HG03060 (cell line): ENCODE results near the gene GLP1R.

Experiments
- ATAC-seq: cut with Tn5 transposase; IDR thresholded peaks from one replicate; pipeline ENCODE4 v1.9.1; 2021; ENCODE audit warnings: low read depth, moderate number of reproducible peaks; ENCODE audit not compliant: unreplicated experiment

The GLP1R gene

GRCh38 chr6:39041072-39041471, 7.5 kb upstream of the GLP1R start:
- ATAC-seq = no peak

- ATAC-seq = no peak
Measured at GRCh38 chr6:39043776-39044175, 4.8 kb upstream of the GLP1R start.

DNA sequence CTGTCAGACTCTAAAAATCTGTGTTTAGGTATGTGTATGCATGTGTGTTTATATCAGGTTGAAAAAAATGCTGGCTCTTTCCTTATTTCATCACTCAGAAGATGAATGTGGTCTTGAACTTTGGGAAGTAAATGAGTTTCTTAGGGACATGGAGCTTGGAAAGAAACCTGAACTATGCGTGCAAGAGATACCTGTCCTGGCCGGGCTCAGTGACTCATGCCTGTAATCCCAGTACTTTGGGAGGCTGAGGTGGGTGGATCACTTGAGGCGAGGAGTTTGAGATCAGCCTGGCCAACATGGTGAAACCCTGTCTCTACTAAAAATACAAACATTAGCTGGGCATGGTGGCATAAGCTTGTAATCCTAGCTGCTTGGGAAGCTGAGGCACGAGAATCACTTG, 4.4 kb upstream of the GLP1R start:
- ATAC-seq = no peak

DNA sequence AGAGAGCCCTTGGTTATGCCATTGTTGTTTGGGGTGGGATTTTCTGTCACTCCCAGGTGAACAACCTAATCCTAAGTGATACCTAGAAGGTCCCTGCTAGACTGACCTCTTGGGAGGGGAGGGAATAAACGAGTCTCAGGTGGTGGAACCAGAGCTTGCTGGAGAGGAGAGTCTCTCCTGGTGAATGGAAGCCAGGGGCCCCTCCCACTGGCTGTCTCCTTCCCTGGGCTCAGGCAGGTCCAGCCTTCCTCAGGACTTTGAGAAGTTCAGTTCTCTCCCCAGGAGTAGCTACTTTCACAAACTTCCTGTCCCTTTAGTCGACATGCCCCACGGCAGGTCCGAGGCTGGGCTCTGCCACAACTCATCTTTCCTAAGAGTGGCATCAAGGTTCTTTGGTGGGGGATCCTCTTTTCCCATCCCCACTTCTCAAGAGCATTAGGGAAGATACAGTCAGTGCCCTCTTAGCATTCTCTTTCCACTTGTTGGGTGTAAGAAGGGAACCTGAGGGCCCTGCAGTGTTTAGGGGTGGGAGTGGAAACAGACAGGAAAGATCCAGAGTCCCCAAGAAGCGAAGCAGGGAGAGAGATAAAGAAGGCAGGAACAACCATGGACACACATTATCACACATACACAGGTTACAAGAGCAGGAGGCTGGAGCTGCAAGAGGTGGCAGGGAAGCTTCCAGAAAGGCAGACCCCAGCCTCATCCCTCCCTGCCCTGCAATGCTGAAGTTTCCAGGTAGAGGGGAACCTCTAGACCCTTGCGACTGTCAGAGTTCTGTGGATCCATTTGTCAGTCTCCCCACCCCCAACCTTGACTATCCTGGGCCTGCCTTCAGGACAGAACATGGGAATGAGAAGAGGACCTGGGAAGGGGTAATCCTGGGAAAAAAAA, 900 bp upstream of the GLP1R start:
- ATAC-seq = no peak

GRCh38 chr6:39049575-39050283, 1.1 kb downstream of the GLP1R start:
- no peak for ATAC-seq

DNA sequence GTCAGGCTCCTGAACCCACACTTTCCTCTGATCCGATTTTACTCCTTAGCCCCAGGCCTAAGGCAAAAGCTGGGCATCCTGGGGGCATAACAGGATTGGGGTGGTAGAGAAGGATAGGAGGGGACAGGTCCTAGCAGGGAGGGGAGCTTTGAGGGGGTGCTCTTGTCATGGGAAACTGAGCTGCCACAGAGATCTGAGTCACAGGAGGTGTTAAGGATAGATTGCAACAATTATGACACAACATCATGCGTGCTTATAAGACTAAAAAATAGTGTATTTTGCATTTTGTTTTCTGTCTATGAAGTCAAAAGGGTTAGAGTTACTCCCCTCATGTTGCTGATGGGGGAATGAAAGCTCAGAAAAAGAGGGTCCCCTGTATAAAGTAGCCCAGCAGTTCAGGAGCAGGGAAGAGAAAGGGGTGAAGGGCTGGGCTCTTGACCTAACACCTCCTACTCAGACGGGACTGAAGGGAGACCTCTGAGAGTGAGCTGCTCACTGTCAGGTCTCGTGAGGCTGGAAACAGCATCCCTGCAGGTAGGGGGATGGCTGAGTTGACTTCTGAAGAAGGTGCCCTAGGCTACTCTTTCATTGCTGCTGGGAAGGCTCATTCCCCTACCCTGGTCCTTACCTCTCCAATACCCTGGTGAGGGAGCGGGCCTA, 2.0 kb downstream of the GLP1R start:
- no peak for ATAC-seq

DNA sequence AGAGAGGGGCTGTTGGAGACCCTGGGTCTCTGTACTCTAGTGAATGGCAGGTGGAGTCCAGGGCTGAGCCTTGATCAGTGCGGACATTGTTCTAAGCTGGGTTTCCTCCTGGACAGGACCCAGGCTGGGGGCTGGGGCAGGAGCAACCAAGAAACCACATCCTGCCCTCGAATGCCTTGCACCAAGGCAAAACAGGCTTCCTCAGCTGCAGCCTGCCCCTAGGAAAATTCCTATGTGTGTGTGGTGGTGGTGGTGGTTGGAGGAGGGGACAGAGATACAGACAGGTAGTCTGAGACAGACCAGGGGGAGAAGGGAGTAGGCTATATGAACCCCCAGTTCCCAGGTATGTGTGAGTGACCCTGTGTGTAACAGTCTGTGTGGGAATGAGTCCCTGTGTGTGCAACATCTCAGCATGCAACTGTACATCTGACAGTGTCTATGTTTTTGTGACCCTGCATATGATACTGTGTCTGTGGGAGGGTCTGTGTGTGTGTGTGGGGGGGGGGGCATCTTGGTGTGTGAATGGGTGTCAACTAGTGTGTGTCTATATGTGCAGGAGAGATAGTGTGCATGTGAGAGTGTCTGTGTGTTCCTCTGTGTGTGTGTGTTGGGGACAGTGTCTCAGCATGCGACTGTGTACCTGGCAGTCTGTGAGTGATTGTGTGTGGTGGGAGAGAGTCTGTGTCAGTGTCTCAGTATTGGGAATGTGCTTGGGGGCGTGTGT, 3.0 kb downstream of the GLP1R start:
- no peak for ATAC-seq

DNA sequence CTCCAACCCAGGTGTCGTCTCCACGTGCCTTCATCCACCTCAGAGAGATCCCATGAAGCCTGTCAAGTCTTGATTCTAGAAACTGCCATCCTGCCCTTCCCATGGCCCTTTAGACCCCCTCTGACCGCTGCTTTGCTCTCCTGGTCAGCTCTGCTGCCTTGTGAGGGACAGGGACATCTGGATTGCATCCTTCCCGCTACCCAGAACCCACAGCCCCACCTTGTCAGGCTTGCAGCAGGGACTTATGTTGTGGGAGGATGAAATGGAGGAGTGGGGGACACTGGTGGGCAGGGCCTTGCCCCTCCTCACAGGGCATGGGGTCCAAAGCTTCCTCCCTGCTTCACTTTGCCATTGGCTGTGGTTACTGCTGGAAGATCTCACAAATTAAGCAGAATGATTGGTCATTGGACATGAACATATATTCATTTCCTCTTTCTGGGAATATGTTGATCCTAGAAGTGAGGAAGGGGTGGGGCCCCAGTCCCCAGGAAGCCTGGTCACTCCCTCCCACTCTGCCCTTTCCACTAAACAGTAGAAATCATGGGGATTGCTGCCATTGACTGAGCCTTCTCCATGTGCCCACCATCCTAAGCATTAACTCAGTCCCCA, 4.5 kb downstream of the GLP1R start:
- no peak for ATAC-seq

DNA sequence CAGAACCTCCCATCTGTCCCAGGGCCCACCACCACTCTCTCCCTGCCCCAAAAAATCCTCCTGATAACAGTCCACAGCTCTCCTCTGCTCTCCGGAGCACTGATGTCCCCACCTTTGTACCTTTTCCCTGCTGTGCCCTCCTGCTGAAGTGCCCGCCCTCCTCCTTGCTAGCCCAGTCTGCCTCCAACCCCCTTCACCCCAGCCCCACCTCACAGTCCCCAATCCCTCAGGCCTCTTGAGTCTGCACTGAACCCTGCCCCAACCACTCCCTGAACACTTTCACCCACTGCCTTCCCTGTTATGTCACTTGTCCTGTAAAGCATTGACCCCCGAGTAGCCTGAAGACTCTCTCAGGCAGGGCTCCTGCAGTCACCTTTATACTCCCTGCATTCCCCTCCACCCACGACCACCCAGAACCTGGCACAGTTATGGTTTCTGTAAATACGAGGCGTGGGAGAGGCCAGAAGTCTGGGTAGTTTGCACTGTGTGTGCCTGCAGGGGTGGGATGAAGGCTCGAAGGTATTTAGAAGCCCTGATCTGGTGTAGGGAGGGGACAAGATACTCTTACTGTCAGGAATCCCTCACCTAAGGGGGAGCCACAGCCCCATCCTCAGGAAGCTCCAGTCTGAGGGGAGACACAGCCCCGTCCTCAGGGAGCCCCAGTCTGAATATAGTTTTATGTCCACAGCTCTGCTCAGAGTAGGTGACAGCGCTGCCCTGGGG, 5.4 kb downstream of the GLP1R start:
- ATAC-seq = no peak

DNA sequence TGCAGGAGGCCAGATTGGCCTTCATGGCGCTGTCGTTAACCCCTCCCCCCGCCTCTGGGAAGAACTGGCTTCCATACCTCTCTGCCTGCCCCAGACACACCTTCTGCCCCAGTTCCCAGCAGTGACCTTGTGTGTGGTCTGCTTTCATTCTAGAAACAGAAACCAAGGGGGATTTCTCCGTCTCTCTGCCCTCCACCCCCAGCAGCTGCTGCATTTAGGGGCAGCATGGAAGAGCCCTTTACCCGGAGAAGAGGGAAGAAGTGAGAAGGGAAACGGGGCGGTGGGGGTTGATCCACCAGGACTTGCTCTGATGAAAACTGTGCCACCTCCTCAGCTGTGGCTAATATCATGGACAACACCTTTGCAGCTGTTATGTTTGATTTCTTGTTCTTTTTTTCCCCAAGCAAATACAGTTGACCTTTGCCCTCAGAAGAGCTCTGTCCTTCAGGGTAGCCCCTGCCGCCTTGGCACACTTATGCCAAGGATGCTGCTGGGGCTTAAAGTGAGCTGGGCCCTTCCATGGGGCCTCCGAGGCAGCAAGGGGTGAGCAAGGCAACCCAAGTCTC, 6.1 kb downstream of the GLP1R start:
- ATAC-seq = no peak

GRCh38 chr6:39055661-39056060, 7.1 kb downstream of the GLP1R start:
- no peak for ATAC-seq

DNA sequence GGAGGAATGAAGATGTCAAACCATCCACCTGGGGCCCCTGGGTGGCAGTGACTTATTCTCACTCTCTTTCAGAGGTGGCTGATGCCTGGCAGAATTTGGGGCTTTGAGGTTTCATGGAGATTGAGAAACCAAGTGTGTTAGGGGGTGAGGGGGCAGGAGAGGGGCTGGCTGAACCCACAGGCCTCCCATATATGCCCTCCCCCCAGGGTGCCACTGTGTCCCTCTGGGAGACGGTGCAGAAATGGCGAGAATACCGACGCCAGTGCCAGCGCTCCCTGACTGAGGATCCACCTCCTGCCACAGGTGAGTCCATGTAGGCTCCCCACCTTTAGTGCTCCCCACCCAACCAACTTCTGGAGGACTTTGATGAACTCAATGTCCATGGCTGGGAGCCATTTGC, 7.6 kb downstream of the GLP1R start:
- no peak for ATAC-seq

GRCh38 chr6:39056681-39057080, 8.1 kb downstream of the GLP1R start:
- ATAC-seq = no peak

DNA sequence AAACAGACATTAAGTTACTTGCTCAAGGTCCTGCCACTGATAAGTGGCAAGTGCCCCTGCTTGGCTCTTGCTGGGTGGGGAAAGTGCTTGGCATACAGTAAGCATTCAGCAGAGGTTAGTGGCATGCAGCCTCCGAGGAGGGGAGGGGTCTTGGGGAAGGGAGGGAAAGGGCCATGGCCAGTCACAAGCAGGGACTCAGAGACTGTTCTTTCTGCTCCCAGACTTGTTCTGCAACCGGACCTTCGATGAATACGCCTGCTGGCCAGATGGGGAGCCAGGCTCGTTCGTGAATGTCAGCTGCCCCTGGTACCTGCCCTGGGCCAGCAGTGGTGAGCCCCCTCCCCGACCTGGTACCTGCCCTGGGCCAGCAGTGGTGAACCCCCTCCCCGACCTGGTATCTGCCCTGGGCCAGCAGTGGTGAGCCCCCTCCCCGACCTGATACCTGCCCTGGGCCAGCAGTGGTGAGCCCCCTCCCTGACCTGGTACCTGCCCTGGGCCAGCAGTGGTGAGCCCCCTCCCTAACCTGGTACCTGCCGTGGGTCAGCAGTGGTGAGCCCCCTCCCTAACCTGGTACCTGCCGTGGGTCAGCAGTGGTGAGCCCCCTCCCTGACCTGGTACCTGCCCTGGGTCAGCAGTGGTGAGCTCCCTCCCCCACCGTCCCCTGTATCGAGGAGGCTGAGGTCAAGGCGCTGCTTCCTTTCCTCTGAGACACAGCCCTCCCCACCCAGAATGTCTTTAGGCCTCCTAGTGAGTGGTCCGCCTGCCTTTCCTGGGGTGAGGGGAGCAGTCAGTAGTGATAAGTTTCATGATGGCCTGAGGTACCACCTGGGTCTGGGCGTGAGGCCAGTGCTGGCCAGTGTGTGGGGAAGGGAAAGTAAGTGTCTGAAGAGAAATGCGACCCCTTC, 8.9 kb downstream of the GLP1R start:
- no peak for ATAC-seq

DNA sequence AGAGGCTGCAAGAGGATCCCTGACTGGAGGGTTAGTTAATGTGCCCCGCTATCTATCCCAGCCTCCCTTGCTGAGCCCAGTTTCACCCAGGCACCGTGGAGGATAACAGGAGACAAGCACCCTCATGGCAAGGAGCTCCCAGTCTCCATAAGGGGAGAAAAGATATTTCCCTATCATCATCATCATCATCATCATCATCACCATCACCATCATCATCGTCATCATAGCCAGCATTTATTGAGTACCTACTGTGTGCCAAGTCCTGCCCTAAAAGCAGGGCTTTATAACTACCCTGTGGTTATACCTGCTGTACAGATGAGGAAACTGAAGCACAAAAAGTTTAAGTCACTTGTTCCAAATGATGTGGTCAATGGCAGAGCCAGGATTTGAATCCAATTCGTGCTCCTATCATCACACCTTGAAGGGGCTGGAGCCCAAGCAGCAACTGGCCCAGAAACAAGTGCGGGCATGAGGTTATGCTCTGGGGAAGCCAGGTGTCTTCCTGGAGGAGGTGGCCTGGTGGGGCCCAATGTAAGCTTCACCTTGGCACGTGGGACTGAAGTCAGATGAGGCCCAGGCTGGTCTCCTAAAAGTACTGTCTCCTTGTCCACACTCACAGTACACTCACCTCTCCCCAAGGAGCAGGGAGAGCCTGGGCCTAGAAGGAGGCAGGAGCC, 10.0 kb downstream of the GLP1R start:
- ATAC-seq = no peak

- ATAC-seq = no peak
Measured at GRCh38 chr6:39059496-39060310, 11.1 kb downstream of the GLP1R start.
